ENCODE measurements around the gene COL6A2.
"Not testable (repeated sequence)": the region's sequence is repeated elsewhere in the genome, so short reads cannot be mapped to it uniquely, and the experiment has no call there.

The COL6A2 gene

GRCh38 chr21:46061063-46061462 lies 36.8 kb upstream of the COL6A2 start:
- no peak for DNase-seq (ENCODE audit: low read depth)

DNA sequence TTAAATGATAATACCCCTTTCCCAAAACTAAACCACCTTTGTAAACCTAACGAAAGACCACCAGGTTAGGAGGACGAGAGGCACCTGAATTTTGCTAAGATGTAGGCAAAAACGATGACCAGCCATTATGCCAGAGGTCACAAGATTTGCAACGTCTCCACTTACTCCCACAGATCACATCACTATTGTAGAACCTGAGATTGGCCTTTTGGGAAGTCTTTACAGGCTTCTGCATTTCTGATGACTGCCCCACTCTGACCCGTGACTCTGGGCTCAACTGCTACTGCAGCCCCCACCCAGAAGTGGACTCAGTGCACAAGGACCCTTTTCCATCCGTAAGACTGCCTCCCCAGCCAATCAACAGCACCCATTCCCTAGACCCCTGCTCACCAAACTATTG lies 36.4 kb upstream of the COL6A2 start:
- no peak for DNase-seq (ENCODE audit: low read depth)

DNA sequence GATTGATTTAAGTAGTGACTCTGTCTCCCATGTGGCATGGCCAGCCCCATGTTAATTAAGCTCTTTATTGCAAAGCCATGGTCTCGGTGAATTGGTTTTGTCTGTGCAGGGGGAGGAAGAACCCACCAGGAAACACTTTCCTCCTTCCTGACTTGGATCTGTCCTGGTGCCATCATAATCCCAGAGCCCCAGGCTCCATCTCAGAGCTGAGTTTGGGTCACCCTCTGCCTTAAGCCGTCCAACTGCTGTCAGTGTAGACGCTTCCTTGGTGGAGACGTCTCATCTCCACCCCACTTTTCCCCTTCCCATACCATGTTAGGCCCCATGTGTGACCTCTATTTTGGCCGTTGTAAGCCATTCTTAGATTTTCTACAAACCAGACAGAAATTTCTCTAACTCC lies 36.0 kb upstream of the COL6A2 start:
- DNase-seq (ENCODE audit: low read depth), result no peak

DNA sequence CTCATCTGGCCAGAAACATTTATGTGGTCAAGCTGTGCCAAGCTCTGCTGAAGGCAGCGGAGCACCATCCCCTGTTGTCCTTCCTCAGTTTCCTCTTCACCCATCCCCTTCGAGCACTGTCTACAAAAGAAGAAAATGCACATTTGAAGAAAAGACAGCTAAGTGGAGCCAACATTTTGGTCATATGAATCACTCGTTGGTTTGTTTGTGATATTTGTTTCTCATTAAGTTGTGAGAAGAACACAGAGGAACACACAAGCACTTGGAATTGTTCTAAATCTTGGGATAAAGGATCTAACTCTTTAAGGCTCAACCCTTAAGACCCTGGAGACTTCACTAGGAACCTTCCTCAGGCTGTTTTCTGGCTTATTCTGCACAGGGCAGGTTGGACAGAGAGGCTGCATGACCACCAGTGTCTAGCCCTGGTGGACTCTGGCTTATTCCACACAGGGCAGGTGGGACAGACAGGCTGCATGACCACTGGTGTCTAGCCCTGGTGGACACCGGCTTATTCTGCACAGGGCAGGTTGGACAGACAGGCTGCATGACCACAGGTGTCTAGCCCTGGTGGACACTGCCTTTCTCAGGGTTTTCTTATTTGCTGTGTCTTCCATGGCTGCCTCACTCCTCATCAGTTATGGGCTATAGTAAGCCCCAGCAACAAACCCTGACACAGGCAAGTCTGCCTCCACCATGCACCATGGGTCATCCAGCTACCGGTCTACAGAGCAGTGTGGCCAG lies 35.3 kb upstream of the COL6A2 start:
- DNase-seq (ENCODE audit: low read depth), result no peak

- DNase-seq (ENCODE audit: low read depth), result no peak
Observed at GRCh38 chr21:46063227-46063626, 34.7 kb upstream of the COL6A2 start.

GRCh38 chr21:46063734-46064680 lies 33.9 kb upstream of the COL6A2 start:
- no peak for DNase-seq (ENCODE audit: low read depth)

DNA sequence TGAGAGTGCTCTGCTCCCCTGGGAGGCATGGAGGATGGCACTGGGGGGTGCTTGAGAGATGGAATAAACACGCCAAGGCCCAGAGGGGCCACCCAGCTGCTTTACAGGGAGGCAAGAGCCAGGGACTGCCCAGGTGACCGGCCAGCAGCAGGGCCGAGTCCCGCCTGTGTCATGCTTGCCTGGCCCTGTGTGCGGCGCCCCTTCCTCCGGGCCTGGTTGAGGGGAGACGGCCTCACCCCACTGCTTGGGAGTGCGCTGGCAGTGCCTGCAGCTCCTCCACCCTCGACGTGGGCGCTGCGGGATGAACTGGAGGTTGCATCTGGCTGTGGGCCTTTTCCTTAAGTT lies 33.1 kb upstream of the COL6A2 start:
- no peak for DNase-seq (ENCODE audit: low read depth)

DNA sequence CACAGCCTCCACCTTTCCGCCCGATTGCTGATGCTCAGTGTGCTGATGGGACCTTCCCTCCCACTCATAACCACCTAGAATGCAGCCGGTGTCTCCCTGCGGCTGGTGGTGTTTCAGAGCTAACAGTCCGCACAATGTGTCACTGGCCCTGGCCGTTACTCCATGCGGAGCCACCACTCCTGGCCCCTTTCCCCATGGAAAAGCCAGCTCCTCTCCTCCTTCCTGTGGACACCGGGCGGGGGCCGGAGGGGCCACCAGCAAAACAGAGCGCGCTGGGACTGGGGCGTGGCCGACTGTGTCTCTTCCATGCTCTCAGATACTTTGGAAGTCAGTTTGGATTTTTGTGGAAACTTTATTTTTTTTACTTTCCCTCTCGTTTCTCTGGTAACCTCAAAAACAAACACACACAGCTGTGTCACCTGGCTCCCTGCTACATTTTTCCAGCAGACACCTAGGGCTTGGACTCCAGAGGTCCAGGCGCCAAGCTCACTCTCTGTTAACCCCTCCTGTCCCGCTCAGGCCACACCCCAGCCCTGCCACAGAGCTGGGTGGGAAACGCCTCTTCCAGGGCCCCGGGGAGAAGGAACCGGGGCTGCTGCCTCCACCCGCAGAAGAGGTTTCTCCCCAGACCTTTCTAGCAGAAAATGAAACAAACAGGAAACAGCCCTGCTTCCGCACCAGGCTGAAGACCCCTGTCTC lies 32.5 kb upstream of the COL6A2 start:
- DNase-seq (ENCODE audit: low read depth), result no peak

GRCh38 chr21:46065914-46066551 lies 31.9 kb upstream of the COL6A2 start:
- no peak for DNase-seq (ENCODE audit: low read depth)

- no peak for DNase-seq (ENCODE audit: low read depth)
Observed at GRCh38 chr21:46066591-46067331, 31.2 kb upstream of the COL6A2 start.

DNA sequence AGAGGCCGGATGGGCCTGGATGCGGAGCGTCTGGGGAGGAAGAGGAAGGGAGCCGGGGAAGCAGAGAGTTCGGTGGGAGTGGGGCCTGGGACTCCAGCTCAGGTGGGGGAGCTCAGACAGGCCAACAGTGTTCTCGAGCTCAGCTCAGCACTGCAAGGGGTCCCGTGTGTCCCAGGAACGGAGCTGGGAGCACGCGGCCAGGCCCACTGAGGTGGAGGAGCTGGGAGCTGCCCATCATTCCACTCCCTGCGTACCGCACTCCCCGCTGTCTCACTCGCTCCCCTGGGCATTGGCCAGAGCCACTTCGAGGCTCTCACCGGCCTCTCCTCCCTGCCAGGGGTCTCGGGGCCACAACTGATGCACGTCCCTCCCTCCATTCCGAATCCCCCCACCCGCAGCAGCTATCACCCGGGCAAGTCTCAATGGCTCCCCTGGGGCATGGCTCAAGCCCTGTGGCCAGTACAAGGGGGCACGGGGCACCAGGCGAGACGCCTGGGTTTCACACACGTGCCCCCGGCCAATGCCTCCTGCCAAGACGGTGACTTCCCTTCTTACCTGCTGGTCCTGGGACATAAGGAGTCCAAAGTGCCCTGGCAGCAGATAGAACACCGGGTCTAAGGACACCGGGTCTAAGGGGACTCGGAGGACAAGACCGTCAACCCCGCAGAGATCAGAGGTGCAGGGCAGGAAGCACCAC lies 30.3 kb upstream of the COL6A2 start:
- no peak for DNase-seq (ENCODE audit: low read depth)

DNA sequence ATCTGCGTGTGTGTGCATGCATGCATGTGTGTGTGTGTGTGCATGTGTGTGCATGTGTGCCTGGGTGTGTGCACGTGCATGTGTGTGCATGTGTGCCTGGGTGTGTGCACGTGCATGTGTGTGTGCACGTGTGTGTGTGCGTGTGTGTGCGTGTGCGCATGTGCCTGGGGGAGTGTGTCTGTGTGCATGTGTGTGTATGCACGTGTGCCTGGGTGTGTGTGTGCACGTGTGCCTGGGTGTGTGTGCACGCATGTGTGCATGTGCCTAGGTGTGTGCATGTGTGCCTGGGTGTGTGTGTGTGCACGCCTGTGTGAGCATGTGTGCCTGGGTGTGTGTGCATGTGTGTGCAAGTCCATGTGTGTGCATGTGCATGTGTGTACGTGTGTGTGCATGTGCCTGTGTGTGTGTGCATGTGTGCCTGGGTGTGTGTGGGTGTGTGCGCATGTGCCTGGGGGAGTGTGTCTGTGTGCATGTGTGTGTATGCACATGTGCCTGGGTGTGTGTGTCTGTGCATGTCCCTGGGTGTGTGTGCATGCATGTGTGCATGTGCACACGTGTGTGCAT lies 29.3 kb upstream of the COL6A2 start:
- no peak for DNase-seq (ENCODE audit: low read depth)

DNA sequence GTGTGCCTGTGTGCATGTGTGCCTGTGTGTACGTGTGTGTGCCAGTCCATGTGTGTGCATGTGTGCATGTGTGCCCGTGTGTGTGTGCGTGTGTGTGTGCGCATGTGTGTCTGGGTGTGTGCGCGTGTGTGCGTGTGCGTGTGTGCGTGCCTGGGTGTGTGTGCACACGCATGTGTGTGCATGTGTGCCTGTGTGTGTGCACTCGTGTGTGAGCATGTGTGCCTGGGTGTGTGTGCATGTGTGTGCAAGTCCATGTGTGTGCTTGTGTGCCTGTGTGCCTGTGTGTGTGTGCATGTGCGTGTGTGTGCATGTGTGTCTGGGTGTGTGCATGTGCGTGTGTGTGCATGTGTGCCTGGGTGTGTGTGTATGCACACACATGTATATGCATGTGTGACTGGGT lies 28.7 kb upstream of the COL6A2 start:
- DNase-seq (ENCODE audit: low read depth), result no peak

DNA sequence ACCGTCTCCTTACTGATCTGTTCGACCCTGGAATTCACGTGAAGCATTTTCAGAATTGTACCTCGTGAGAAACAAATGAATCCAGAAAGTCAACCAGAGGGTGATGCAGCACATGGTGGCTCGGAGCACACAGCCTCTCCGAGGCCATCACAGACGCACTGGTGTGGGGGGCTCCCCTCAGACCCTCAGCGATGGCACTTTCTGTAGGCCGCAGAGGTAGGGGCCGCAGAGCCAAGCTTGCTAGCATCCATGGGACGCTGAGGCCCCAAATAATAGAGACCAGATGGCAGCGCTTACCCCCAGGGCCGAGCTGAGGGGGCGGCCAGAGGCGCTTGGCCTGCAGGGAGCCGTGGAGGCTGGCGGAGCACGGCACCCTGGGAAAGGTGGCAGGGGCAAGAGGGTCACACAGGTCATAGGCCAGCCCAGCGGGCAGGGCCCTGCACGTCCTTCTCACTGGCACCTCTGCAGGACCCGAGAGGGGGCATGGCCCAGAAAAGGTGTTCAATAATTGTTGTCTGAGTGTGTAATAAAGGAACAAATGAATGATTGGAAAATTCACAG lies 28.1 kb upstream of the COL6A2 start:
- DNase-seq (ENCODE audit: low read depth), result no peak

GRCh38 chr21:46071082-46071481 lies 26.8 kb upstream of the COL6A2 start:
- DNase-seq (ENCODE audit: low read depth), result no peak

DNA sequence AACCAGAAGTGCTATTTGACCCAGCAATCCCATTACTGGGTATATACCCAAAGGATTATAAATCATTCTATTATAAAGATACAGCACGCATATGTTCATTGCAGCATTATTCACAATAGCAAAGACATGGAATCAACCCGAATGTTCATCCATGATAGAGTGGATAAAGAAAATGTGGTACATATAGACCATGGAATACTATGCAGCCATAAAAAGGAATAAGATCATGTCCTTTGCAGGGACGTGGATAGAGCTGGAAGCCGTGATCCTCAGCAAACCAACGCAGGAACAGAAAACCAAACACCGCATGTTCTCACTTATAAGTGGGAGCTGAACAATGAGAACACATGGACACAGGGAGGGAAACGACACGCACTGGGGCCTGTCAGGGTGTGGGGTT lies 21.2 kb upstream of the COL6A2 start:
- not testable (repeated sequence) for DNase-seq (ENCODE audit: low read depth)

DNA sequence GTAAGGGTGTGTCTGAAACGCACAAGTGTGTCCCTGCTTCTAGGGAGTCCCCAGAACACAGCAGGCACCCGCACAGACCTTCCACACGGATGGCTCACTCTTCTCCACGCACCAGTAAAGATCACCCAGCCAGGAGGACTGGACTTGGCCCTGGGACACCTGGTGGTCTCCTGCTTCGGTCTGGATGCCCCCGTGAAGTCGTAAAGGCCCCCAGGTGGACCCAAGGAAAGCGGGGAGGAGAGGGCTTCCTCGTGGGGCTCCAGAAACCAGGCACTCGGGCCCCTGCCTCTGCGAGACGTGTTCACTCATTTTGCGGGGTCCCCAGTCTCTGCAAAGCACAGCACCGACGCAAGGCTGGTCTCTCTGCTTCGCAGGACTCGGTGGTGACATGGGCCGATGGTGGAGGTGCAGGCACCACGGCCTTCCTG lies 20.2 kb upstream of the COL6A2 start:
- no peak for DNase-seq (ENCODE audit: low read depth)

DNA sequence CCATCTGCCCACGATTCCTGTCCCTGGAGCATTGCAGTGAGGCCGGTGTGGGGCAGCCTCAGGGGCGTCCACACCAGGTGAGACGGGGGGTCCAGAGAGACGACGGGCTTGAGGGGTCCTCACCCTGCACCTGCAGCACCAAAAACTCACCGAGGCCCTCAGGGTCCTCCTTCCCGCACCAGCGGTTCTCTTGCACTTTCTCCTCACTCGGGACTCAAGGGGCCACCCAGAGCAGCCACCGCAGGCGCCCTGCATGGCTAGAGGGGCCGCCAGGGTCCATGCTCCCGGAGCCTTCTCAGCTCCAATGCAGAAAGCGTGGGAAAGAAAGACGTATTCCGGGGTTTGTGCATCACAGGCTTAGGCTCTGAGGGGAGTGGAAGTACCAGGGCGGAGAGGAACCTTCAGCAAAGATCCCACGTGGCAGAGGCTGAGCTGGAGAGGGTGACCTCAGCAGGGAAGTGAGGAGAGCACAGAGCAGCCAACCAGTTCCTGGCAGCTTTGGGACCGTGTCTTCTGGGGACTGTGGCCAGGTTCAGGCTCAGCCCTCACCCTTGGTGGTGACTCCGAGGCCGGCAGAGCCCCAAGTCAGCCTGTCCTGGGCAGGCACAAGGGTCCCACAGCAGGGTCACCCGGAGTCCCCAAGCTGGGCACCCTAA lies 19.5 kb upstream of the COL6A2 start:
- no peak for DNase-seq (ENCODE audit: low read depth)

DNA sequence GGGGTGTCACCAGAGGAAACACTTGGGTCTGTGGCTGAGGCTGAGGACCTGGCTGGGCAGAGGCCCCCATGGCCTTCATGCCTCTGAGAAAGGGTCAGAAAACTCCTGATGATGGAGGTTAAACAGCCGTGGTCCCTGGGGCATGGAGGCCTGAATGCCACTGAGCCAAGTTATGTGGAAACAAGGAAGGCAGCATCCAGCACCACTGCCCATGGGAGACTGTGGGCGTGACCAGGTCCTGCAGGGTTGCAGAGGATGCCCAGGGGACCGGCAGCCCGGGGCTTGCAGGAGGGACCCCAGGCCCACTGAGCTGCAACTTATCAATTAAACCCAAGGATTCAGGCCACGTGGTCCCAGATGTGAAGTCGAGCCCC lies 18.9 kb upstream of the COL6A2 start:
- DNase-seq (ENCODE audit: low read depth), result no peak

Data from stimulated activated CD8-positive, alpha-beta memory T cell treated with anti-CD3 and anti-CD28 coated beads, Interleukin-15, amount 100 ng/mL, for 1 hour (primary cell).